Measurements from ENCODE around the gene LRRC27. TPM values are rescaled to one million over a fixed set of nuclear protein-coding genes. Genes with fewer than 3 reads are reported as not detected.

The LRRC27 gene
- total and polyA plus RNA-seq, 12 donors = 6.5 to 17.6 (median 9.9) TPM

- 89 to 96% (median 95%) methylated on average over 16 to 29 of the region's 29 CpGs for WGBS, 4 donors
- H3K36me3 ChIP-seq (replicated peaks in 1 of 2) = no peaks in the 10 kb centered on the region
- intact Hi-C loops (cut with DNase I) = loop anchor here in 1 of 2 donors (5.0 kb wide), 1 partner anchor 50 kb away; no protein-coding TSS in a partner anchor
These were observed 29.3 kb upstream of the LRRC27 start for GRCh38 chr10:132302421-132303310.

GRCh38 chr10:132303361-132304115, 28.5 kb upstream of the LRRC27 start:
- DNase-seq = peak in 3 of 7 donors; percentile 3 to 47 (median 5)
- intact Hi-C loops (cut with DNase I) = loop anchor here in 1 of 2 donors (5.0 kb wide), 1 partner anchor 49 kb away; no protein-coding TSS in a partner anchor
- H3K9me3 ChIP-seq (replicated peaks in 1 of 3) = no peaks in the 10 kb centered on the region
- TF ChIP-seq POLR2A (IDR thresholded peaks at IDR 0.05) (no peak), CTCF (IDR thresholded peaks at IDR 0.05) (no peak)
- WGBS, 4 donors = 89 to 93% (median 91%) methylated on average over 21 of the region's 21 CpGs
- H3K27ac ChIP-seq = no peak overlapping the region
- H3K36me3 ChIP-seq (replicated peaks in 1 of 2) = no peaks in the 10 kb centered on the region
- no peak overlapping the region for H3K4me3 ChIP-seq
- H3K27me3 ChIP-seq = no peaks in the 10 kb centered on the region
- H3K4me1 ChIP-seq (replicated peaks in 1 of 2) = peaks cover 6 to 15% of the 10 kb centered on the region in 2 donors

More at GRCh38 chr10:132302421-132303310, 29.3 kb upstream of the LRRC27 start:
- Histone ChIP-seq H3K27me3 (no peaks in the 10 kb centered on the region), H3K27ac (no peak overlapping the region), H3K9me3 (replicated peaks in 1 of 3) (no peaks in the 10 kb centered on the region), H3K4me3 (no peak overlapping the region), H3K4me1 (replicated peaks in 1 of 2) (peaks cover 6 to 15% of the 10 kb centered on the region in 2 donors)
- TF ChIP-seq CTCF (IDR thresholded peaks at IDR 0.05) (no peak), POLR2A (IDR thresholded peaks at IDR 0.05) (no peak)
- DNase-seq = peak in 2 of 7 donors; percentile 8 to 39

- 91 to 96% (median 92%) methylated on average over 15 to 21 of the region's 21 CpGs for WGBS, 4 donors
- no peaks in the 10 kb centered on the region for H3K27me3 ChIP-seq
- intact Hi-C loops (cut with DNase I) = loop anchor here in 1 of 2 donors (5.0 kb wide), 1 partner anchor 47 kb away; no protein-coding TSS in a partner anchor
- no peak for TF ChIP-seq CTCF (IDR thresholded peaks at IDR 0.05)
- no peak overlapping the region for H3K4me3 ChIP-seq
- no peaks in the 10 kb centered on the region for H3K9me3 ChIP-seq (replicated peaks in 1 of 3)
- peak in 2 of 7 donors; percentile 12 to 42 for DNase-seq
- H3K4me1 ChIP-seq (replicated peaks in 1 of 2) = peaks cover 6 to 15% of the 10 kb centered on the region in 2 donors
- H3K27ac ChIP-seq = no peak overlapping the region
- H3K36me3 ChIP-seq (replicated peaks in 1 of 2) = no peaks in the 10 kb centered on the region
These were observed 27.1 kb upstream of the LRRC27 start for GRCh38 chr10:132304756-132305509.

All from adrenal gland (tissue), 12 donors.